ENCODE measurements around the gene TEAD4.

TEAD4 gene

DNA sequence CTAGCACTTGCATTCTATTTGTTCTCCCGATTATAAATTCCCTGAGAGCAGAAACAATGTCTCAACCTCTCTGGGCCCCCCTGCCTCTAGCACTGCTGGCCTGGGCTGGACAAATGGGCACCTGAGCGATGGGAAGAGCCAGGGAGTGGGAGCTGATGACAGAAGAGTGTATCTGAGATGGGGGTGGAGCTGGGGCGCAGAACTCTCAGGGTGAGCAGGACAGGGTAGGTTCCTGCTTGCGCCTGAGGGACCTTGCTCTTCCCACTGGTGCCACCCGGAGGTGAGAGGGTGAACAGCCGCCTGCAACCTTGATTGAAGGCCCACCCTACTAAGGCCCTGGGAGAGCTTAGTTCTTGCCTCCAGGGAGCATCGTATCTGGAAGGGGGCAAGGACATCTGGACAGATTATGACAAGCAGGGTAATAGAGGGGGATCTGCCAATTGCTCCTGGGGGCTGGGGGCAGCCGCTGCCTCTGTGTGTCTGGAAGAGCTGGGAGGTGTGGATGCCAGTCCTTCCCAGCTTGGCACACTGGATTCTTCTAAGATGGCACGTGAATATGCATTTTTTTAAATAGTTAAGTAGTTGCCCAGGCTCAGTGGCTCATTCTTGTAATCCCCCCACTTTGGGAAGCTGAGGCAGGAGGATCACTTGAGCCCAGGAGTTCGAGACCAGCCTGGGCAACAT is 75.0 kb downstream of the TEAD4 start:
- peak; percentile 90 for DNase-seq

DNA sequence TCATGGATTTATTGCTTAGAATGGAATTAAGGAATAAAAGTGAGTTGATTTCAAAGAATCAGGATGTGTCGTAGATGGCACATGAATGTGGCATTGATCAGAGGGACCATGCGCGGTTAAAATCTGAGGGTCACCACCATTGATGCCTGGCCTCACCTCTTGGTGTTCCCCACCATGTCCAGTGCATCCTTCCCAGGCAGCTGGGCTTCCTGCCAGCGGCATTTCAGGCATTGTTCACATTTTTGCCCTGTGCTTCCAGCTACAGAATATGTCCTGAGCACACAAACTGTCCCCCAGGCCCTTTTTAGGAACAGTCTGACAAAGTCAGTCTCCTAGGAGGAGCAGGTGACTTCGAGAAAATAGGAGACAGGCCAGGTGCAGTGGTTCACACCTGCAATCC is 76.0 kb downstream of the TEAD4 start:
- no peak for DNase-seq

DNA sequence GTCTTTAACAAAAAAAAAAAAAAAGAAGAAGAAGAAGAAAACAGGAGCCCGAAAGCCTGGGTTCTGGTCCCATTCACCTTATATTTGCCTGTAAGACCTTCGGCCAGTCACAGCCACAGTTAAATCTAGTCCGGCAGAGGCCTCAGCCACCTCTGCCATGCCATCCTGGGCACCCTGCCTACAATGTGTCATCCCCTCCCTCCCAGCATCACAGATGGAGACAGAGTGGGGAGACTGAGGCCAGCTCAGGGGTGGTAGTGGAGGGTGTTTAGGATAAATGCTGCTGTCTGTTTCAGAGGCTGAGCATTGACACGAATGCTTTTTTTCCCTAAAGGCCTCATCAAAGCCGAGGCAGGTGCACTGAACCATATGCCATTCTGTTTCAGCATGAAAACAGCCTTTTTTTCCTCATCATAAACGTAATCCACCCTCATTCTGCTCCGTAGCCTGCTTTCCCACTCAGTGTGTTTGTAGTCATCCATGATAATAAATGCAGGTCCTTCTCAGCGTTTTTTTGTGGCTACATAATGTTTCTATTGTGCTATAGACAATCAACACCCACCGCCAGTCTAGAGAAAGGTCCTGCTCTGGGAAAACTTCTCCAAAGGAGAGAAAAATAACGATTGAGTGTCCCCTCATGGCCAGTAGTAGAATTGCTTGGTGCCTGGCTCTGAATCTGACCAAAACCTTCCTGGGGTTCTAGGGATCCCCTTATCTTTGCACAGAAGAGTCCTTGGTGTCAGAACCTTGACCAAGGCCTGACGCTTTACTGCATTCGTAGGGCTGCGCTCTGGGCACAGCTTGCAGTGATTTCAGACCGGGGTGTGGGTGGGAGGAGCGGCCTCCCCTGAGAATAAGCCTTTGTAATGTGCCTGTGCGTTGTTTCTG is 76.9 kb downstream of the TEAD4 start:
- DNase-seq, result peak; percentile 41

DNA sequence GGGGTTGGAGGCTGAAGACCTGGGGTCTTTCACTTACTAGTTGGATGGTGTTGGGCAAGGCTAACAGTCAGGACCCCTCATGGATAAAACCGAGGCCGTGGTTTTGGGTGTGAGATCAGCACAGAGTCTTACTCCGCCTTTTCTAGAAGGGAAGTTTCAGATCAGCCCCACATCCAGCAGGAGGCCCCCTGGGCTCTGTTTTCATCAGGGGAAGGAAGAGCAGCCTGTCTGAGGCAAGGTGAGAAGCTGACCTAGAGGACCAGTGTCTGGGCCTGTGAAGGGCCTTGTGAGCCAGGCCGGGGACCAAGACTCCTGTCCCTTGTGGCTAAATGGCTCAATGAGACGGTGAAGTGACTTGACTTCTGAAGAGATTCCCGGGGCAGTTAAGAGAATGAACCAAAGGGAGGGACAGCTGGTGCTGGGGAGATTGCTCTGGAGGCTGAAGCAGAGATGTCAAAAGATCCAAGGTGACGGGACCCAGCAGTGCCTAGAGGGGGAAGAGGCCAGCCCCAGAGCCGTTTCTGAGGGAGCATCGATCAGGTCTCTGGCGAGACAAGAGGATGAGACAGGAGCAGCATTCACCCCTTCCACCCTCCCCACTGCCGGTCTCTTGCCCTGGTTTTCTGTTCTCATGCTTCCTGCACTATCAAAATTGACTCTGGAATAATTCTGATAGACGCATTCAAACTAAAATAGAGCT is 77.9 kb downstream of the TEAD4 start:
- no peak for DNase-seq

DNA sequence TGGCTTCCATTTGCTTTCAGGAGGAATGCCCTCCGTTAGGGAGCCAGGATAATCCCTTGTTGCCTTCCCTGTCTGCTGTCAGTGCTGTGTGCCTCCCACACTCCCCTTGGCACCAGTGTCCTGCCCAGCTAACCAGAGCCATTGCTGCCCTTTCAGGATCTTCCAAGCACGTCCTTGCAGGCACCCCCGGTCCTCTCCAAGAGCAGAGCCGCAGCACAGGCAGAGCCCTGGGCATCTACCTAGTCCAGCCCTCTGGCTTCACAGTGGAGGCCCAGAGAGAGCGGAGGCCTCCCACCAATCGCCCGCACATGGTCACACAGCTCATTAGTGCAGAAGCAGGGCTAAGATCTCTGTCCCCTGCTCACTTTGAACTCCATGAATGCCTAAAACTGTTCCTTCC is 79.0 kb downstream of the TEAD4 start:
- no peak for DNase-seq

DNA sequence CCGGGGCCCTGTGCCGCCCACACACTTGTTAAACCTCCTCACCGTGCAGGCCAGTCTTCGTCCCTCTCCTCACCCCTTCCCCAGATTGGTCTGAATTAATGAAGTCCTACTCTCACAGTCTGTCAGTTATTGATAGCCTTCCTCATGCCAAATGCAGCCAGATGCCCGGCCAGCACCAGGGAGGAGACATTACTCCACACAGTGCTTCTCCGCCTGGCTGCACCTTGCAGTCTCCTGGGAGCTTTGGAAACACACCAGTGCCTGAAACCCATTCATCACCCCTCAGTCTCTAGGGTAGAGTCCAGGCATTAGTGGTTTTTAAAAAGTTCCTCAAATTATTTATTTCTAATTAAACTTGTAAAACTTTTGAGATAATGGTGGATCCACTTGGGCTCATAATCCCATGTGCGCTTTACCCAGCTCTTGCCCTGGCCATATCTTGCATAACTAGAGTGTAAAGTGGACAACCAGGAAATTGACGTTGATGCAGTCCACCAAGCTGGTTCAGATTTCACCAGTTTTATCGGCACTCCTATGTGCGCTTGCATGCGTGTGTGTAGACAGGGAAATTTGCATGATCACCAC is 79.8 kb downstream of the TEAD4 start:
- DNase-seq, result no peak

DNA sequence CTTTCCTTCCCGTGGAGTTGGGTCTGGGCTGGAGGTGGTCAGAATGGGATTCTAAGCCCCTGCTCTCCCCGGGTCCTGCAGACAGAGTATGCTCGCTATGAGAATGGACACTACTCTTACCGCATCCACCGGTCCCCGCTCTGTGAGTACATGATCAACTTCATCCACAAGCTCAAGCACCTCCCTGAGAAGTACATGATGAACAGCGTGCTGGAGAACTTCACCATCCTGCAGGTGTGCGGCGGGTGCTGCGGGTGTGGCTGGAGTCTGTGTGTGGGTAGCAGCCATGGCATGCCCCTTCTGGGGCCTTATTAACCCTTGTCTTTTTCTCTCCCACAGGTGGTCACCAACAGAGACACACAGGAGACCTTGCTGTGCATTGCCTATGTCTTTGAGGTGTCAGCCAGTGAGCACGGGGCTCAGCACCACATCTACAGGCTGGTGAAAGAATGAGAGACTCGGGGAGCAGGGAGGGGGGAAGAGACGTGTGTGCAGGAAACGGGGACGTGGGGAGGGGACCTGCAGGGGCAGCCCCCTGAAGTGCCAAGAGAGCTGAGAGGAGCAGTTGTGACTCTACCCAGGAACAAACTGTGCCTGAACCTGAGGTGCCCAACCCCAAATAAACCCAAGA is 80.9 kb downstream of the TEAD4 start:
- DNase-seq, result no peak

DNA sequence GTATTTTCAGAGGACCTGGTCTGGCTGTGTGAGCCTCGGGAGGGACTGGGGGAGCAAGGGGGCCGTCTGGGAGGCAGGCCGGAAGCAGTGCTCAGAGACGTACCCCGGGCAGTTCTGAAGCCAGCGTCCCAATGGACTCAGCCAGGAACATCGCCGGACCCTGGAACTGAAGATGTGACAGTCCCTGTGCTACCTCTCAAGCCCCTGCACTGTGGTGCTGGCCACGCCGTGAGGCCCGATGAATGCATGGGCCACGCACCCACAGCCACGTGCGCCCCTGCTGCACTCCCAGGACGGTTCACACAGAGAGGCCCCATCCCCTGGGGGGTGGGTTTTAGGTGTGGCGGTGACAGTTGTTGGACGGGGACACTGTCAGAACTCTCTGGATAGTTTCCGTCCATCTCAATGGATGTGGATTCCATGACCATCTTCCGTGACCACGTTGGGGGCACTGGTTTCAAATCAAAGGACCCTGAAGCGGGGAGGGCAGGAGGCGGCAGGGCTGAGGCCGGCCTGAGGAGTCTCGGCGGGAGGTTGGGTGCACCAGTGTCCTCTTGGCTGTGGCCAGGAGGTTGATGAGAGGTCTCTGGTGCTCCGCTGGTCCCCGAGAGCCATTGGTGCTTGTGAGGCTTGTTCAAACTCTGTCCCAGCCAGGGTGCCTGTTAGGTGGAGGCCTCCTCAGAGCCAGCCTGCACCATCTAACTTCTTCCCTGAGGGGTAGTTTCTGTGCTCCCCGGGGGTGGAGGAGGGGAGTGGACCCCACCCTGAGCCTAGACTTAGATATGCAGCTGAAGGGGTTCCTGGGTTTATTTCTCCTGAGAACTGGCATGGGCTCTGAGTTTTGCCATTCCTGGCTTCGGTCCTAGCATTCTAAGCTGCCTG is 81.7 kb downstream of the TEAD4 start:
- no peak for DNase-seq

DNA sequence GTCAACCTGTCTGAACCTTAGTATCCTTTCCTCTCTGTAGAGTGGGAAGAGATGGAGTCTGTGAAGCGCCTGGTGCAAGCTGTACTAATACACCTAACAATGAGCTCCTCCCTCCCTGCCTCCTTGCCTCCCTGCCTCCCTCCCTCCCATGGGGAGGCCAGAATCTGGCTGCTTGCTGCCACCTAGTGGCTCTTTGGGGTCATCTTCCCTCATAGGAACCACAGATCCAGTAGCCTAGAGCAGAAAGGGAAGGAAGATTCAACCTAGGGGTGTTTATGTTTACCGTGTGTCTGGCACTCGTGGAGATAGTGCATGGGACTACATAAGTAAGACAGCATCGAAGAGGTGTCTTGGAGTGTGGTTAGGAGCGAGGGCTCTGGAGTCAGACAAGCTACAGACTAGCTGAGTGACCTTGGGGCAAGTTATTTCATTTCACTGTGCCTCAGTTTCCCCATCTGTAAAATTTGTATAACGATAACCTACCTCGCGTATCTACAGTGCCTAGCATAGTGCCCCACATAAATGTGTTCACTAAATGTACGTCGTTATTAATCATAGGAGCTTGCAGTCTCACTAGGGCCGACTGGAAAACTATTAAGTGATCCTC is 82.5 kb downstream of the TEAD4 start:
- DNase-seq, result peak; percentile 97

DNA sequence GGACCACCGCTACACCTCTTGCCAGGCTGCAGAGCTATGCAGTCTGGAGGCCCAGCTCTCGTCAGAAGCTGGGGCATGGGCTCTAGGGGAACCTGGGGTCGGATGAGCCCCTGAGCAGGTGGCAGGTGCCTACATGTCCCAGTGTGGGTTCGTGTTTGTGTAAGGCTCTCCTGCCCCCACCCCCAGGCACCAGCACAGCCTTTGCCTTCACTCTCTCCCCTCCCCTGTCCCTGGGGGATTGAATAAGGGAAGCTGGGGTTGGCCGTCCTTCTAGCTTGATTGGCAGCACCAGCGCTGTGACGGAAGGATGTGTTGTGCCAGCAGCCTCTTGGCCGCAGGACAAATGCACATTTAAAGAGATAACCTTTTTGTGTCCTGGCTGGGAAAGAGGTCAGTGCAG is 83.2 kb downstream of the TEAD4 start:
- DNase-seq, result no peak

DNA sequence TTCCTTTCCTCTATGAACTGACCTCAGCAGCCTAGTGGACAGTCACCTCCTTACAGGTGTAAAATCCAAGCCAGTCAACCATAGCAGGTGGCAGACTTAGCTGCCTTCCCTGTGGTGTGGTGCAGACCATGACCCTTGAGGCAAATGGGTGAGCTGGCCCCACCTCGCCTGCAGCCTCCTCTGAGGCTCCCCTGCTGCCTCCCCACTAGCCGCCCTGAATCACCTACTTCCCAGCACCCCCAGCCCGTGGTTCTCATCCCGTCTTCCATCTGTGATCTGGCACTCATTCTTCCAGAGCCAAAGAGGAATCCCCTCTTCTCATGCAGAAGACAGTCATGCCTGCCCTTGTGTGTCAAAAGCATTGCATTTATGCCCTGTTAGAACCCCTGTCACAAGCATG is 83.6 kb downstream of the TEAD4 start:
- DNase-seq, result no peak

DNA sequence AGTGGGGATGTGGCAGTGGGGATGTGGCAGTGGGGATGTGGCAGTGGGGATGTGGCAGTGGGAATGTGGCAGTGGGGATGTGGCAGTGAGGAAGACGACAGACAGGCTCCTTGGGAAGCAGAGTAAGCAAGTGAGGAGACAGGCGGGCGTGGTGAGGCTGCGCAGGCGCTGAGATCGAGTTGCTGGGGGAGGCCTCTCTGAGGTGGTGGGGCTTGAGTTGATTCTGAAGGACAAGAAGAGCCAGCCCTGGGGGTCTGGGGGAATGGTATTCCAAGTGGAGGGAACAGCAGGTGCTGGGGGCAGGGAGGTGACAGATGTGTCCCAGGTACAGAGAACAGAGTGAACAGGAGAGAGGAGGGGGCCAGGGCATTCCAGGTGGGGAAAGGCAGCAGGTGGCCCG is 84.2 kb downstream of the TEAD4 start:
- DNase-seq, result no peak

DNA sequence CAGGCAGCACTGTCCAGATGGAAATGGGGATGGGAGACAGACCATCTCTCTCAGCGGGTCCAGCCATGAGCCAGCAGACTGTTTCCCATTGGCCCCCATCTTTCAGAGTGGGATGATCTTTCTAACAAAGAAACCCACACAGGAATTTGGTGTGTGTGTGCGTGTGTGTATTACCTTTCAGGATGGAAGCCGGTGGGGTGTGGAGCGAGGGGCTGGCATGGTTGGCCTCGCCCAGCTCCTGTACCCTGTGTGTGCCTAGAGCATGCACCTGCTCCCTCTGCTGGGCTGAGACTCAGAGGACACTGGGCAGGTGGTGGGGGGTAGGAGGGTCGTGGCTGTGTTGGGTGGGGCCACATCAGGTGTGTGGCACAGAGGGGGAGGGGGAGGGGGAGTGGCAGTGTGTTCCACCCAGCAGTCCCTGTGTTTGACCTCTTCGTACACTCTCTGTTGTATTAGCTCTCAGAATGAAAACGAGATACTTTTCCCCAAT is 85.0 kb downstream of the TEAD4 start:
- DNase-seq, result no peak

DNA sequence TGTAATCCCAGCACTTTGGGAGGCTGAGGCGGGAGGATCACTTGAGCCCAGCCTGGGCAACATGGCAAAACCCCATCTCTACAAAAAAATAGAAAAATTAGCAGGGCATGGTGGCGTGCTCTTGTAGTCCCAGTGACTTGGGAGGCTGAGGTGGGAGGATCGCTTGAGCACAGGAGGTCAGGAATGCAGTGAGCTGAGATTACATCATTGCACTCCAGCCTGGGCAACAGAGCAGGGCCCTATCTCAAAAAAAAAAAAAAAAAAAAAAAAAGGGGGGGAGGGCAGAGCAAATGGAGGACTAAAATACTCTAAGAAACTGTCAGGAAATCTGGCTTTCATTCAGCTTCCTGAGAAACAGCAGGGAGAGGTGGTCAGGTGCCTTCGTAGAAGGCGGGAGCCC is 86.3 kb downstream of the TEAD4 start:
- no peak for DNase-seq

DNA sequence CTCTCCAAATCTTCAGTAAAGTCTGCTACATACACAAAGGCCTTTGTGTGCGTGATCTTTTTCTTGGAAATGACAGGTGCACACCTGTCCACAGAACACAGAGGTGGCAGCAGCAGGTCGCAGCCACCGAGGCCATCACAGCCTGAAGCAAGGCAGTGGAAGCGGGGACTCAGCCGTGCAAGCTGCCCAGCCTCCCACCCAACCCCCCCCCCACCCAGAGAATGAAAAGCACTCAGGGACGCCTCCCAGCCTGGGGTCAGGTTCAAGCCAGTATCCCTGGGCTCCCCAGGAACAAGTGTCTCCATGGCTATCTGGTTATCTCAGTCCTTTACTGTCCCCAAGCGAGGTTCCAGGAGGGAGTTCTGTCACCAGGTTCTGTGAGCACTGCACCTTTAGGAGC is 86.8 kb downstream of the TEAD4 start:
- no peak for DNase-seq

DNA sequence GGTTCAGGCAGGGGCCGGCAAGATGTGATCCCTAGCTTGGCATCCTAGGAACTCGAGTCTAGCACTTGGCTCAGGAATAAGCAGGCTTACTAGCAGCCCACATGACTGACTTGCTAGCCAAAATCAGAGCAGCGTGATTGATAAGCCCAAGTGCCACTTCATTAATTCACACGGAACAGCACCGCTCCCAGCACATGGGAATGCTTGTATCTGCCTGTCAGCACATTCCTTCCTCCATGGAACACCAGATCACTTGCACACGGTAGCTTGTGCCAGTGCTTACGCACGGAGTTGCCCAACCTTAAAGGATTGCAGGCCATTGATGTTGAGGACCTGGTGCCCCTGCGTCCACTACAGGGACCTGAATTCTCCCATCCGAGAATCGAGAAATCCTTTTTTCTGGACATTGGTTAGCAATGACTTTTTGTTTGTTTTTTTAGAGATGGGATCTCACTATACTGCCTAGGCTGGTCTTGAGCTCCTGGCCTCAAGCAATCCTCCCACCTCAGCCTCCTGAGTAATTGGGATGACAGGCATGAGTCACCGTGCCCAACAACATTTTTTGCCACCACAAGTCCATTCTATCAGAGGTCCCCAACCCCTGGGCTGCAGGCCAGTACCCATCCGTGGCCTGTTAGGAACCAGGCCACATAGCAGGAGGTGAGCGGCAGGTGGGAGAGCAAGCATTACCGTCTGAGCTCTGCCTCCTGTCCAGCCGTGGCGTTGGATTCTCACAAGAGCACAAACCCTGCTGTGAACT is 87.4 kb downstream of the TEAD4 start:
- no peak for DNase-seq

DNA sequence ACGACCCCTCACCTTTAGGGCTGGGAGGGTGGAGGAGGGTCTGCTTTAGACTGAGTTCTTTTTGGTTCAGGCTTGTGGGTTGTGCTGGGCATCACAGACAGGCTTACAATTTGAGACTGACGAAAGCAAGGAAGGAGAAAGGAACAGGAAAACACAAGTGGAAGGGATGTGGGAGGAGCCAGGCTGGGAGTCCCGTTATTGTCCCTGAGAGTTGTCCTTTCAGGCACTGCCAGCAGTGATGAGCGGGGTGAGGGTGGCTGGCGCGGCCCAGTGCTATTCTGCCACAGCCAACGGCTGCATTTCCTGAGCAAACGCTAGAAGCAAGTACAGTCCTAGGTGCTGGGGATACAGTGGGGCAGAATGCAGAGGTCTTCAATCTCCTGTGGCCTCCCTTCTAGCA is 88.8 kb downstream of the TEAD4 start:
- DNase-seq, result peak; percentile 47

DNA sequence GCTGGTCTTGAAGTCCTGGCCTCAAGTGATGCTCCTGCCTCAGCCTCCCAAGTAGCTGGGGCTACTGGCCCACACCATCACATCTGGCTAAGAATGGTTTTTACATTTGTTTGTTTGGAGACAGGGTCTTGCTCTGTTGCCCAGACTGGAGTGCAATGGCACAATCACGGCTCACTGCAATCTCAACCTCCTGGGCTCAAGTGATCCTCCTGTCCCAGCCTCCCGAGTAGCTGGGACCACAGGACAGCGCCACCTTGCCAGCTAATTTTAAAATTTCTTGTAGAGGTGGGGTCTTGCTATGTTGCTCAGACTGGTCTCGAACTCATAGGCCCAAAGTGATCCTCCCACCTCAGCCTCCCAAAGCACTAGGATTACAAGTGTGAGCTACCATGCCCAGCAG is 89.3 kb downstream of the TEAD4 start:
- DNase-seq, result no peak

DNA sequence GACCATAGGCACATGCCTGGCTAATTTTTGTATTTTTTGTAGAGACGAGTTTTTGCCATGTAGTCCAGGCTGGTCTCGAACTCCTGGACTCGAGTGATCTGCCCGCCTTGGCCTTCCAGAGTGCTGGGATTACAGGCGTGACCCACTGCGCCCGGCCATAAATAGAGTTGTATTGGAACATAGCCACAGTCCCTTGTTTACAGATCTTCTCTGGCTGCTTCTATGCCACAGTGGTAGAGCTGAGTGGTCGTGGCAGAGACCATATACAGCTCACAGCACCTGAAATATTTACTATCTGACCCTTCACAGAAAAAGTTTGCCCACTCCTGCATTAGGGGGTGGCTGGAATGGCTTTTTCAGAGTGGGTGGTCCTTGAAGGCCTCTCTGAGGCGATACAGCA is 90.0 kb downstream of the TEAD4 start:
- DNase-seq, result no peak

DNA sequence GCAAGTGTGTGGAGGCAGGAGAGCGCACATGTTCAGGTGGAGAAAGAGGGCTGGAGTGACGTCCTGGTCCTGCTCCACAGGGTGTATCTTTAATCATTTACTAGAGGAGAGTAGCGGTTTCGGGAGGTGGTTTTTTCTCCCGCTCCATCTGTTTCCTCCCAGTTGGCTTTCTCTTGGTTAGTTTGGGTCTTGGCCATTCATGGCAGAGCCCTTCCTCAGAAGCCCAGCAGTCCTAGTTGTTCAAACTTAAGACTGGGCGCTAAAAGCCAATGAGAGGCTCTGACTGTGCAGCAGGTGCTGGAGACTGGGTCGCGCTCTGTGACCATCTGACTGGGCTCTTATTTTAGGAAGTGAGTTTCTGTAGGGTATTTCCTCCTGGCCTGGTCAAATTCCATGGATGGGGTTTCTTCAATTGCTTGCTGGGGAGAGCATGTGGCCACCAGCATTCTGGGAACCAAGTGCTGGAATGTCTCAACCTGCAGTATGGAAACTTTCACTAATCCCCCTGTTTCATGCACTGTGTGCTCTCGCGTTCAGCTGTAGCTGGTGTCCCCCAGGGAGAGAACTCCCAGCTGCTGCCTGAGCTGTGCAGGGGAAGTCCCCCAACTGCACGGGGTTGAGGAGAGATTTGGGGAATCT is 90.5 kb downstream of the TEAD4 start:
- peak; percentile 79 for DNase-seq

Measured in DMS53 (cell line).